Ishikawa (cell line): ENCODE measurements around the gene GPR137B.

ENCODE experiments used
- CEBPB ChIP-seq: IDR thresholded peaks from 2 replicates; pipeline ENCODE4 v1.6.1; 2012
- CREB1 ChIP-seq: IDR thresholded peaks from 2 replicates; pipeline ENCODE4 v1.6.1; 2012; ENCODE audit warnings: low read depth
- EGR1 ChIP-seq: IDR thresholded peaks from 2 replicates; pipeline ENCODE4 v1.6.1; 2012
- EP300 ChIP-seq: IDR thresholded peaks from 2 replicates; pipeline ENCODE4 v1.6.1; 2012; ENCODE audit warnings: borderline replicate concordance
- FOXM1 ChIP-seq: IDR thresholded peaks from 2 replicates; pipeline ENCODE4 v1.6.1; 2012; ENCODE audit warnings: low read depth, borderline replicate concordance
- NFIC ChIP-seq: IDR thresholded peaks from 2 replicates; pipeline ENCODE4 v1.6.1; 2012
- RAD21 ChIP-seq: IDR thresholded peaks from 2 replicates; pipeline ENCODE4 v1.6.1; 2012; ENCODE audit warnings: low read depth
- TAF1 ChIP-seq: IDR thresholded peaks from 2 replicates; pipeline ENCODE4 v1.6.1; 2012; ENCODE audit warnings: low read depth, mild to moderate bottlenecking
- TCF12 ChIP-seq: IDR thresholded peaks from 2 replicates; pipeline ENCODE4 v1.6.1; 2012; ENCODE audit warnings: low read depth
- TEAD4 ChIP-seq: IDR thresholded peaks from 2 replicates; pipeline ENCODE4 v1.6.1; 2012
- YY1 ChIP-seq: IDR thresholded peaks from 2 replicates; pipeline ENCODE4 v1.6.1; 2012; ENCODE audit warnings: low read depth
- ZBTB7A ChIP-seq: IDR thresholded peaks from 2 replicates; pipeline ENCODE4 v1.6.1; 2012; ENCODE audit warnings: low read depth
- TF ChIP-seq, protein P1 (sequence below): IDR thresholded peaks from 2 replicates; pipeline ENCODE4 v1.6.1; 2012
- TF ChIP-seq, protein P2 (sequence below): IDR thresholded peaks from 2 replicates; pipeline ENCODE4 v1.6.1; 2012
- TF ChIP-seq, protein P3 (sequence below): IDR thresholded peaks from 2 replicates; pipeline ENCODE4 v1.6.1; 2012; ENCODE audit warnings: low read depth, mild to moderate bottlenecking

The GPR137B gene

DNA sequence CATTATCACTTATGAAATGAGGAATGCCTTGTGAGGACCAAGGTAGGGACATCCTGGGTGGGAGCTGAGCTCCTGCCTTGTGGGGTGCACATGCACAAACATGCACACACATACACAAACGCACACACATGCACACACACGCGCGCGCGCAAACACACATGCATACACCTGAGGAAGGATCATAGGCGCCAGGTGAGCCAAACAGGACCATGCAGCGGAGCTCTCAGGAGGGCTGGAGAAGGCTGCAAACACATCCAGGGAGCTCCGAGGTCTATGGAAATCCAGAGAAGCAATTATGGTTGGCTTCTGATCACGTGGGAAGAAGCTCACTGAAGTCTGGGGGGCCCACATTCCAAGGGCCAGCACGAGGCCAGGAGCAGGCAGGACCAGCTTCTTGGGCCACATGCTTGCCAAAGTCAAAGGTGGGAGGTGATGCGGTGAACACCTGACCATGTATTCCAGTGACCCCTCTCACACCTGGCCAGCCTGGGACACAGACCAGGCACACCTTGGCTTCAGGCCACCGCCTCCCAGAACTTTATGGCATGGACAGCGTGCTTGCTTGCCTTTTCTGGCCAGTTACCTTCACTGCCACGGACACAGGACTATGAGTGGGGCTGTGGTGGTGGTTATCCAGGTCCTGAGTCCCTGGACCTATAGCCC lies 13.6 kb downstream of the GPR137B start:
- TF ChIP-seq CEBPB (no peak), ZBTB7A (no peak), YY1 (no peak), EP300 (no peak), CREB1 (no peak), TCF12 (no peak), TEAD4 (no peak), NFIC (no peak), RAD21 (no peak), FOXM1 (no peak), EGR1 (no peak), TAF1 (no peak)
- TF ChIP-seq, protein P1, sequence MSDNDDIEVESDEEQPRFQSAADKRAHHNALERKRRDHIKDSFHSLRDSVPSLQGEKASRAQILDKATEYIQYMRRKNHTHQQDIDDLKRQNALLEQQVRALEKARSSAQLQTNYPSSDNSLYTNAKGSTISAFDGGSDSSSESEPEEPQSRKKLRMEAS: no peak
- TF ChIP-seq, protein P2, sequence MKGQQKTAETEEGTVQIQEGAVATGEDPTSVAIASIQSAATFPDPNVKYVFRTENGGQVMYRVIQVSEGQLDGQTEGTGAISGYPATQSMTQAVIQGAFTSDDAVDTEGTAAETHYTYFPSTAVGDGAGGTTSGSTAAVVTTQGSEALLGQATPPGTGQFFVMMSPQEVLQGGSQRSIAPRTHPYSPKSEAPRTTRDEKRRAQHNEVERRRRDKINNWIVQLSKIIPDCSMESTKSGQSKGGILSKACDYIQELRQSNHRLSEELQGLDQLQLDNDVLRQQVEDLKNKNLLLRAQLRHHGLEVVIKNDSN: no peak
- TF ChIP-seq, protein P3, sequence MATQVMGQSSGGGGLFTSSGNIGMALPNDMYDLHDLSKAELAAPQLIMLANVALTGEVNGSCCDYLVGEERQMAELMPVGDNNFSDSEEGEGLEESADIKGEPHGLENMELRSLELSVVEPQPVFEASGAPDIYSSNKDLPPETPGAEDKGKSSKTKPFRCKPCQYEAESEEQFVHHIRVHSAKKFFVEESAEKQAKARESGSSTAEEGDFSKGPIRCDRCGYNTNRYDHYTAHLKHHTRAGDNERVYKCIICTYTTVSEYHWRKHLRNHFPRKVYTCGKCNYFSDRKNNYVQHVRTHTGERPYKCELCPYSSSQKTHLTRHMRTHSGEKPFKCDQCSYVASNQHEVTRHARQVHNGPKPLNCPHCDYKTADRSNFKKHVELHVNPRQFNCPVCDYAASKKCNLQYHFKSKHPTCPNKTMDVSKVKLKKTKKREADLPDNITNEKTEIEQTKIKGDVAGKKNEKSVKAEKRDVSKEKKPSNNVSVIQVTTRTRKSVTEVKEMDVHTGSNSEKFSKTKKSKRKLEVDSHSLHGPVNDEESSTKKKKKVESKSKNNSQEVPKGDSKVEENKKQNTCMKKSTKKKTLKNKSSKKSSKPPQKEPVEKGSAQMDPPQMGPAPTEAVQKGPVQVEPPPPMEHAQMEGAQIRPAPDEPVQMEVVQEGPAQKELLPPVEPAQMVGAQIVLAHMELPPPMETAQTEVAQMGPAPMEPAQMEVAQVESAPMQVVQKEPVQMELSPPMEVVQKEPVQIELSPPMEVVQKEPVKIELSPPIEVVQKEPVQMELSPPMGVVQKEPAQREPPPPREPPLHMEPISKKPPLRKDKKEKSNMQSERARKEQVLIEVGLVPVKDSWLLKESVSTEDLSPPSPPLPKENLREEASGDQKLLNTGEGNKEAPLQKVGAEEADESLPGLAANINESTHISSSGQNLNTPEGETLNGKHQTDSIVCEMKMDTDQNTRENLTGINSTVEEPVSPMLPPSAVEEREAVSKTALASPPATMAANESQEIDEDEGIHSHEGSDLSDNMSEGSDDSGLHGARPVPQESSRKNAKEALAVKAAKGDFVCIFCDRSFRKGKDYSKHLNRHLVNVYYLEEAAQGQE: no peak

DNA sequence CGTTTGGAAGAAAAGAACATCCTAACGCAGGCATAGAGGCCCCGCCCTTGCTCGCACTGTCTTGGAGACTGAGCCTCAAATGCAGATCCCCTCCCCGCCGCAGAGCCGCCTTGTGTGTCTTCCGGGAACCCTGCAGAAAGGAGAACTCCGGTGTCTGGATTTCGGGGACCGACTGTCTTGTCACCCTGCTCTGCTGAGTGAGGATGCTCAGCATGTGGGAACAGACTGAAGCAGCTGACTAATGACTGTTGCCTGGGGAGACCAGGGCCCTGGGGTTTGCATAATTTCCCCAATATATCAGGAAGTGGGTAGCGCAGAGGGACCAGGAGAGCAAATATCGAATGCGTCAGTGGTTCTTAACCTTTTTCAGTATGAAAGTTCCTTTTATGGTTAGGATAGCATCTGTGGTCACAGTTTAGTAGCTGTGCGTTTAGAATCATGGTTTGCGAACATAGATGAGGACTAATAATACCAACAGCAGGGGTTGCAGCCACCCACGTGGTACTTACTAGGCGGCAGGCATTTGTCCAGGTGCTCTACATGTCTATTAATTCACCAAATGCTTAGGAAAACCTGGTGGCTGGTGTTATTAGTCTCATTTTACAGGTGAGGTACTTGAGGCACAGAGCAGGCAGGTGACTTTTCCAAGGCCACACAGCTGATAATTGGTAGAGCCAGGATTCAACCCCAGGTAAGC lies 14.3 kb downstream of the GPR137B start:
- no peak for TF ChIP-seq NFIC
- no peak for TF ChIP-seq ZBTB7A
- no peak for TF ChIP-seq EP300
- TF ChIP-seq, protein P1: no peak
- TF ChIP-seq, protein P3: no peak
- TF ChIP-seq TCF12: no peak
- no peak for TF ChIP-seq RAD21
- TF ChIP-seq YY1: no peak

DNA sequence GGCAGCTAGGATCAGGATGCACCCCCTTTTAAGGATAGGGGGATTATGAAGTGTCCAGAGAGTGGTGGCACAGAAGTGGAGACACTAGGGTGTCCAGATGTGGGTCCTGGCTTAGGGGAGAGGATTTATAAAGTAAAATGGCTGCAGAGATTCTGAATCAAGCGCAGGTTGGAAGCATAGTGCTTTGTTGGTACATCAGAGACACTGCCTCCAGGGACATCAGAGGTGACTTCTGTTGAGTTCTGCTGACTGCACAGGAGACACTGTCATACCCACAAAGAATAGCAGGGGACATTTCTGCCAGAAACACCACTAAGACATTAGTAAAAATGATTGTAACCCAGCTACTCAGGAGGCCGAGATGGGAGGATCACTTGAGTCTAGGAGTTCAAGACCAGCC lies 16.4 kb downstream of the GPR137B start:
- TF ChIP-seq RAD21: no peak
- TF ChIP-seq TEAD4: no peak
- TF ChIP-seq, protein P2: no peak
- TF ChIP-seq EGR1: no peak
- no peak for TF ChIP-seq NFIC
- TF ChIP-seq CEBPB: no peak
- TF ChIP-seq ZBTB7A: no peak
- TF ChIP-seq, protein P1: no peak
- TF ChIP-seq EP300: no peak
- no peak for TF ChIP-seq CREB1
- no peak for TF ChIP-seq TCF12
- TF ChIP-seq, protein P3: no peak
- TF ChIP-seq TAF1: no peak
- TF ChIP-seq YY1: no peak
- TF ChIP-seq FOXM1: no peak
